Measurements from ENCODE around the gene CHKB.
A peak's percentile ranks its signal among the peaks of the same experiment; 100 is the strongest.

The CHKB gene

GRCh38 chr22:50531962-50532674 lies 50.5 kb downstream of the CHKB start:
- no peak for TF ChIP-seq CTCF (IDR thresholded peaks at IDR 0.05)
- H2AFZ ChIP-seq: peak overlapping the region; percentile 76
- no peaks in the 10 kb centered on the region for H3K36me3 ChIP-seq (ENCODE audit: control insufficient read depth, insufficient read depth, low read length)
- no peaks in the 10 kb centered on the region for H3K9me3 ChIP-seq (ENCODE audit: control insufficient read depth, low read length)
- H3K79me2 ChIP-seq: no peaks in the 10 kb centered on the region
- peak overlapping the region; percentile 99 for H3K4me2 ChIP-seq (ENCODE audit: low read length)
- peak overlapping the region; percentile 95 for H3K4me3 ChIP-seq (ENCODE audit: low read depth, low read length)
- H3K4me1 ChIP-seq: peaks cover 6% of the 10 kb centered on the region
- no peaks in the 10 kb centered on the region for H3K27me3 ChIP-seq (ENCODE audit: control insufficient read depth, insufficient read depth, low read length)
- peak overlapping the region; percentile 29 for H3K9ac ChIP-seq
- peak overlapping the region; percentile 88 for H3K27ac ChIP-seq

GRCh38 chr22:50531546-50531961 lies 51.1 kb downstream of the CHKB start:
- peak overlapping the region; percentile 95 for H3K4me3 ChIP-seq (ENCODE audit: low read depth, low read length)
- peak overlapping the region; percentile 88 for H3K27ac ChIP-seq
- no peak for TF ChIP-seq CTCF (IDR thresholded peaks at IDR 0.05)
- H3K79me2 ChIP-seq: no peaks in the 10 kb centered on the region
- peak overlapping the region; percentile 67 for H3K9ac ChIP-seq
- H3K4me1 ChIP-seq: peaks cover 9% of the 10 kb centered on the region
- H3K36me3 ChIP-seq (ENCODE audit: control insufficient read depth, insufficient read depth, low read length): no peaks in the 10 kb centered on the region
- H3K27me3 ChIP-seq (ENCODE audit: control insufficient read depth, insufficient read depth, low read length): no peaks in the 10 kb centered on the region
- no peaks in the 10 kb centered on the region for H3K9me3 ChIP-seq (ENCODE audit: control insufficient read depth, low read length)
- H2AFZ ChIP-seq: peak overlapping the region; percentile 76
- peak overlapping the region; percentile 99 for H3K4me2 ChIP-seq (ENCODE audit: low read length)

- Histone ChIP-seq H3K27ac (peak overlapping the region; percentile 88), H3K79me2 (no peaks in the 10 kb centered on the region), H3K4me2 (ENCODE audit: low read length) (peak overlapping the region; percentile 99), H3K4me3 (ENCODE audit: low read depth, low read length) (peak overlapping the region; percentile 95), H2AFZ (peak overlapping the region; percentile 76), H3K27me3 (ENCODE audit: control insufficient read depth, insufficient read depth, low read length) (no peaks in the 10 kb centered on the region), H3K36me3 (ENCODE audit: control insufficient read depth, insufficient read depth, low read length) (no peaks in the 10 kb centered on the region), H3K4me1 (peaks cover 9% of the 10 kb centered on the region), H3K9ac (peak overlapping the region; percentile 67), H3K9me3 (ENCODE audit: control insufficient read depth, low read length) (no peaks in the 10 kb centered on the region)
- no peak for TF ChIP-seq CTCF (IDR thresholded peaks at IDR 0.05)
Observed at GRCh38 chr22:50530877-50531545, 51.6 kb downstream of the CHKB start.

GRCh38 chr22:50530580-50530876 lies 52.1 kb downstream of the CHKB start:
- H3K36me3 ChIP-seq (ENCODE audit: control insufficient read depth, insufficient read depth, low read length): no peaks in the 10 kb centered on the region
- no peaks in the 10 kb centered on the region for H3K27me3 ChIP-seq (ENCODE audit: control insufficient read depth, insufficient read depth, low read length)
- peaks cover 9% of the 10 kb centered on the region for H3K4me1 ChIP-seq
- no peaks in the 10 kb centered on the region for H3K79me2 ChIP-seq
- H3K9me3 ChIP-seq (ENCODE audit: control insufficient read depth, low read length): no peaks in the 10 kb centered on the region
- H3K27ac ChIP-seq: peak overlapping the region; percentile 88
- peak overlapping the region; percentile 95 for H3K4me3 ChIP-seq (ENCODE audit: low read depth, low read length)
- peak overlapping the region; percentile 58 for H2AFZ ChIP-seq
- TF ChIP-seq CTCF (IDR thresholded peaks at IDR 0.05): no peak
- H3K4me2 ChIP-seq (ENCODE audit: low read length): peak overlapping the region; percentile 99
- H3K9ac ChIP-seq: peak overlapping the region; percentile 19
